ENCODE data around the gene MT1HL1.

The MT1HL1 gene

GRCh38 chr1:236966636-236967035 is 37.6 kb downstream of the MT1HL1 start:
- DNase-seq = no peak

- no peak for DNase-seq
Observed at GRCh38 chr1:236963920-236964319, 40.3 kb downstream of the MT1HL1 start.

GRCh38 chr1:236959112-236959511 is 45.1 kb downstream of the MT1HL1 start:
- DNase-seq = no peak

- DNase-seq = no peak
Observed at GRCh38 chr1:236957235-236957634, 47.0 kb downstream of the MT1HL1 start.

All from activated CD8-positive, alpha-beta memory T cell treated with anti-CD3 and anti-CD28 coated beads for 24 hours (primary cell).